ENCODE data around the gene CNTRL.

CNTRL gene

GRCh38 chr9:121179930-121180681 is 105.4 kb downstream of the CNTRL start:
- no peak for DNase-seq (ENCODE audit: low spot score)

GRCh38 chr9:121182101-121182836 is 107.5 kb downstream of the CNTRL start:
- no peak for DNase-seq (ENCODE audit: low spot score)

- DNase-seq (ENCODE audit: low spot score): no peak
Observed at GRCh38 chr9:121182989-121183388, 108.2 kb downstream of the CNTRL start.

- no peak for DNase-seq (ENCODE audit: low spot score)
Observed at GRCh38 chr9:121183666-121184423, 109.1 kb downstream of the CNTRL start.

GRCh38 chr9:121184463-121184862 is 109.7 kb downstream of the CNTRL start:
- no peak for DNase-seq (ENCODE audit: low spot score)

GRCh38 chr9:121185178-121185745 is 110.5 kb downstream of the CNTRL start:
- no peak for DNase-seq (ENCODE audit: low spot score)

- DNase-seq (ENCODE audit: low spot score): no peak
Observed at GRCh38 chr9:121185774-121186403, 111.1 kb downstream of the CNTRL start.

GRCh38 chr9:121187636-121188305 is 113.0 kb downstream of the CNTRL start:
- DNase-seq (ENCODE audit: low spot score): no peak

- no peak for DNase-seq (ENCODE audit: low spot score)
Observed at GRCh38 chr9:121189006-121189405, 114.3 kb downstream of the CNTRL start.

GRCh38 chr9:121189660-121190059 is 114.9 kb downstream of the CNTRL start:
- DNase-seq (ENCODE audit: low spot score): no peak

GRCh38 chr9:121191235-121191634 is 116.5 kb downstream of the CNTRL start:
- no peak for DNase-seq (ENCODE audit: low spot score)

- no peak for DNase-seq (ENCODE audit: low spot score)
Observed at GRCh38 chr9:121192518-121192917, 117.8 kb downstream of the CNTRL start.

- peak; percentile 23 for DNase-seq (ENCODE audit: low spot score)
Observed at GRCh38 chr9:121192959-121193640, 118.3 kb downstream of the CNTRL start.

GRCh38 chr9:121194730-121195129 is 120.0 kb downstream of the CNTRL start:
- no peak for DNase-seq (ENCODE audit: low spot score)

GRCh38 chr9:121196389-121196788 is 121.6 kb downstream of the CNTRL start:
- no peak for DNase-seq (ENCODE audit: low spot score)

- no peak for DNase-seq (ENCODE audit: low spot score)
Observed at GRCh38 chr9:121197132-121197531, 122.4 kb downstream of the CNTRL start.

- no peak for DNase-seq (ENCODE audit: low spot score)
Observed at GRCh38 chr9:121198512-121199042, 123.8 kb downstream of the CNTRL start.

- DNase-seq (ENCODE audit: low spot score): no peak
Observed at GRCh38 chr9:121199921-121200320, 125.2 kb downstream of the CNTRL start.

GRCh38 chr9:121200356-121200755 is 125.6 kb downstream of the CNTRL start:
- DNase-seq (ENCODE audit: low spot score): no peak

GRCh38 chr9:121201045-121201737 is 126.4 kb downstream of the CNTRL start:
- DNase-seq (ENCODE audit: low spot score): peak; percentile 37
